Erythroblast (primary cell): ENCODE results near the gene MUC22.
"Not testable (repeated sequence)": the region's sequence is repeated elsewhere in the genome, so short reads cannot be mapped to it uniquely, and the experiment has no call there.

ENCODE experiments used
- DNase-seq, 2 experiments: peaks; one replicate each; lab custom pipeline; 2025; lab: John Stamatoyannopoulos, UW
- GATA1 ChIP-seq: IDR thresholded peaks from 2 replicates; pipeline ENCODE4 v1.6.1; 2011; ENCODE audit warnings: low read depth, mild to moderate bottlenecking, control low read depth, low read length, moderate library complexity
- POLR2A ChIP-seq: IDR thresholded peaks from 2 replicates; pipeline ENCODE4 v1.6.1; 2011; ENCODE audit warnings: mild to moderate bottlenecking, low read length

The MUC22 gene

GRCh38 chr6:30981942-30982772 is 28.1 kb upstream of the MUC22 start:
- TF ChIP-seq POLR2A = no peak
- no peak for TF ChIP-seq GATA1

GRCh38 chr6:30983439-30983838 is 26.8 kb upstream of the MUC22 start, which contains the start of gene MUC21:
Gene MUC21 (plus strand): TSS chr6:30983718. CDS start chr6:30983959, 241 bp downstream.
- TF ChIP-seq POLR2A = no peak
- no peak for TF ChIP-seq GATA1
- no peak for DNase-seq

More at GRCh38 chr6:30981942-30982772, 28.1 kb upstream of the MUC22 start:
- DNase-seq = no peak

- TF ChIP-seq POLR2A (no peak), GATA1 (no peak)
- no peak for DNase-seq
Observed at GRCh38 chr6:30985490-30985889, 24.8 kb upstream of the MUC22 start.

- no peak for DNase-seq
- TF ChIP-seq GATA1 = no peak
- no peak for TF ChIP-seq POLR2A
Observed at GRCh38 chr6:30987304-30987703, 23.0 kb upstream of the MUC22 start.

- no peak for TF ChIP-seq GATA1
- no peak for TF ChIP-seq POLR2A
Observed at GRCh38 chr6:30988209-30988825, 22.0 kb upstream of the MUC22 start.

GRCh38 chr6:30990422-30991086 is 19.7 kb upstream of the MUC22 start:
- TF ChIP-seq GATA1 = no peak
- no peak for DNase-seq

More at GRCh38 chr6:30988209-30988825, 22.0 kb upstream of the MUC22 start:
- DNase-seq = peak; percentile 71 to 92

- DNase-seq = no peak
- no peak for TF ChIP-seq GATA1
- no peak for TF ChIP-seq POLR2A
Observed at GRCh38 chr6:30991891-30992290, 18.4 kb upstream of the MUC22 start.

GRCh38 chr6:30997301-30997700 is 13.0 kb upstream of the MUC22 start:
- no peak for DNase-seq
- TF ChIP-seq GATA1 (no peak), POLR2A (no peak)

- DNase-seq = no peak
- no peak for TF ChIP-seq GATA1
- no peak for TF ChIP-seq POLR2A
Observed at GRCh38 chr6:30998785-30999184, 11.5 kb upstream of the MUC22 start.

- DNase-seq = not testable (repeated sequence)
Observed at GRCh38 chr6:31000067-31000860, 10.0 kb upstream of the MUC22 start.

GRCh38 chr6:31001281-31001888 is 8.9 kb upstream of the MUC22 start:
- no peak for DNase-seq
- TF ChIP-seq GATA1 (no peak), POLR2A (no peak)

GRCh38 chr6:31002471-31002870 is 7.8 kb upstream of the MUC22 start:
- DNase-seq = no peak
- TF ChIP-seq POLR2A (no peak), GATA1 (no peak)

- no peak for DNase-seq
- TF ChIP-seq GATA1 (no peak), POLR2A (no peak)
Observed at GRCh38 chr6:31004794-31005193, 5.5 kb upstream of the MUC22 start.
